NCI-H1048 (cell line): ENCODE results near the gene MOB3A.

Experiments
- DNase-seq: peaks from one replicate; lab custom pipeline; 2025; lab: John Stamatoyannopoulos, UW

The MOB3A gene

GRCh38 chr19:2059422-2060201 lies 36.5 kb downstream of the MOB3A start:
- no peak for DNase-seq

DNA sequence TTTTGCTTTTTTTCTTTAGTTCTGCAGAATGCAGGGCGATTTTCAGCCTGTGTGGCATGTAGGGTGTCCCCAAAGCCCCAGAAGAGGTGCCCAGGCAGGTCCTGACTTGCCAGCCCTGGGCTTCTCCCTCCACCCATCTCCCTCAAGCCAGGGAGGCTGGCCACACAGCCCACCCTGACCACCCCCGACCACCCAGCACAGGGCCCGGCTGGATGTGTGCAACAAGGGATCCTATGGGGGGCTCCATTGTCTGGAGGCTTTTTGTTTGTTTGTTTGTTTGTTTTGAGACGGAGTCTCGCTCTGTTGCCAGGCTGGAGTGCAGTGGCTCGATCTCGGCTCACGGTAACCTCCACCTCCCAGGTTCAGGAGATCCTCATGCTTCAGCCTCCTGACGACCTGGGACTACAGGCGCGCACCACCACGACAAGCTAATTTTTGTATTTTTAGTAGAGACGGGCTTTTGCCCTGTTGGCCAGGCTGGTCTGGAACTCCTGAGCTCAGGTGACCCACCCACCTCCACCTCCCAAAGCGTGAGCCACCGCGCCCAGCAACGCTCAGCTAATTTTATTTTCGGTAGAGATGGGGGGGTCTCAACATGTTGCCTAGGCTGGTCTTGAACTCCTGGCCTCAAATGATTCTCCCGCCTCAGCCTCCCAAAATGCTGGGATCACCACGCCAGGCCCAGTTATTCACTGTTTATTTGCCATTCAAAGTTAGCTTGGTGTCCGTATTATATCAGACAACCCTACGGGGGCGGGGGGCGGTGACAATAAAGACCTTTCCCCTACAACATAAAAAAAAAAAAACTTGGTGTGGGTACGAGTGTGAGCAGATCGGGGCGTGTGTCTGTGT lies 37.3 kb downstream of the MOB3A start:
- no peak for DNase-seq

DNA sequence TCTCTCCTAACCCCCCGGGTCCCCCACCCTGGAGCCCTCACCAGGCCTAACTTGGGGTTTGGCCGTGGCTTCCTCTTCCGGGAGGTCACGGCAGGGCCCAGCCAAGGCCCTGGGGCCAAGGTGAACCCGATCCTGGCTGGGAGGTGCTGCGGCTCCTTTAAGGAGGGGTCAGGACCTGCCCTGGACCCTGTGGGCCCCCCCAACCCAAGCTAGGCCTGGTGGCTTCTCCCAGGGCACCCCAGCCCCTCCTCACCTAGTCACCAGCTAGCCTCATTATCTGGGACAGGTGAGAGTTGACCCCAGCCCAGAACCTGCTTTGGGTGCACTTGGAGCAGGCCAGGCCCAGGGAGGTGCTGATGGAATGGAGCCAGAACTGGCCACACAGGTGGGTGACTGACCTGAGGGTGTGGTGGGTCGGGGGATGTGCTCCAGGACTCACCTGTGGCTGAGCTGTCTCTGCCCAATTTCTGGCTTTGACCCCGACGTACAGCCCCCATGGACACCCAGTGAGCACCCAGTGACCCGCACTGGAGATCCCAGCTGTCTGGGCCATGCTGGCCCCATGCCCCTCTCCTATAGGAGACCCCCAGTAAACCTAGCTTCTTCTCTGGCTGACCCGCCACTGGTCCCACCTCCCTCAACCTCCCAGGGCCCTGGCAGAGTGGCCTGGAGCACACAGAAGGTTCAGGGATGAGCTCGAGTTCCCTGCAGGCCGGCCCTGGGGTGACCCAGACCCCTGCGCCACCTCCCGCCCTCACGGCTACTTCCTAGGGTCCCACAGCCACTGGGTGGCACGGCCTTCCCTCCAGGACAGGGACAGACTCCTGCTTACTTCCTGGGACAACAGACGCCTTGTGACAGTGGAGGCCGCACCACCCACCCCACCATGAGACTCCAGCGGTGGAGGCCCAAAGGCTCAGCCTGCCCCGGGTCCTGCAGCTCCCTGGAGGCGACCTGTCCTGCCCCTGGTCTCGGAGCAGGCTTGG lies 38.3 kb downstream of the MOB3A start:
- no peak for DNase-seq

DNA sequence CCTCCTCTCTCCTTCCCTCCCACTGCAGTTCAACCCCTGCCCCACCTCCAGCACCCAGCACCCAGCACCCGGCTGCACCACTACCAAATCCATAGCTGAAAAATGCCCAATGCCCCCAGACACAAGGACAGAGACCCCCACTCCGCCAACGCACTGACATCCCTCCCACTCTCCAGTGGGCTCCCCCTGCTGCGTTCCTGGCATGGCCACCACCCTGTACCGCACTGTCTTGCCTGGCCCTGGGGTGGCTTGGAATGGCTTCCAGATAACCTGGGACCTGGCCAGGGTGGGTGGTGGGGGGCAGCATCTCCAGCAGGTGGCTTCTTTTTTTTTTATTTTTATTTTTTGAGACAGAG lies 39.3 kb downstream of the MOB3A start:
- no peak for DNase-seq

- no peak for DNase-seq
These were observed 39.9 kb downstream of the MOB3A start for GRCh38 chr19:2055931-2056836.

GRCh38 chr19:2054763-2055162 lies 41.4 kb downstream of the MOB3A start:
- no peak for DNase-seq

DNA sequence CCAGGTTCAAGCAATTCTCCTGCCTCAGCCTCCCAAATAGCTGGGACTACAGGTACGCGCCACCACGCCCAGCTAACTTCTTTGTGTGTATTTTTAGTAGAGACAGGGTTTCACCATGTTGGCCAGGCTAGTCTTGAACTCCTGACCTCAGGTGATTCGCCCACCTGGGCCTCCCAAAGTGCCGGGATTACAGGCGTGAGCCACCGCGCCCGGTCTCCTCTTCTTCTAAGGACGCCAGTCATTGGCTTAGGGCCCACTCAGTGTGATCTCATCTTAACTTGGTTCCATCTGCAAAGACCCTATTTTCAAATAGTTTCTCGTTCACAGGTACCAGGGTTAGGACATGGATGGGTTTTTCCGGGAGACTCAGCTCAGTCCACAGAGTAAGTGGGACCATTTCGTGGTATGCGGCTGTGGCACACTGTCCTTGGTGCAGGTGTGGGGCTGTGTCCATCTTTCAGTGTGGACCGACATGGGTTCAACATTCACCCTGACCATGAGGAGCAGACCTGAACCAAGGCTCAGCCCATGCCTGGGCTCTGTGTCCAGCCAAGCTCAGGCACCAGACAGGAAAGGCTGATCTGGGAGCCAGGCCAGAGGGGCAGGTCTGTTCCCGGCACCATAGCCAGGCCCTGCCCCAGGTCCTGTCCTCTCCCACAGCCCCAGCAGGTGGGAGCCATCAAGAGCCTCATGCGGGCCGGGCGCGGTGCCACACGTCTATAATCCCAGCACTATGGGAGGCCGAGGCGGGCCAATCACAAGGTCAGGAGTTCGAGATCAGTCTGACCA lies 42.3 kb downstream of the MOB3A start:
- DNase-seq: no peak

GRCh38 chr19:2051773-2052704 lies 44.1 kb downstream of the MOB3A start:
- DNase-seq: no peak

GRCh38 chr19:2050991-2051772 lies 44.9 kb downstream of the MOB3A start, which contains the start of gene MKNK2:
MKNK2 (minus strand) TSS chr19:2051244; CDS start chr19:2050851, 393 bp downstream.
- peak; percentile 66 for DNase-seq

- no peak for DNase-seq
These were observed 45.7 kb downstream of the MOB3A start for GRCh38 chr19:2050349-2050990.

DNA sequence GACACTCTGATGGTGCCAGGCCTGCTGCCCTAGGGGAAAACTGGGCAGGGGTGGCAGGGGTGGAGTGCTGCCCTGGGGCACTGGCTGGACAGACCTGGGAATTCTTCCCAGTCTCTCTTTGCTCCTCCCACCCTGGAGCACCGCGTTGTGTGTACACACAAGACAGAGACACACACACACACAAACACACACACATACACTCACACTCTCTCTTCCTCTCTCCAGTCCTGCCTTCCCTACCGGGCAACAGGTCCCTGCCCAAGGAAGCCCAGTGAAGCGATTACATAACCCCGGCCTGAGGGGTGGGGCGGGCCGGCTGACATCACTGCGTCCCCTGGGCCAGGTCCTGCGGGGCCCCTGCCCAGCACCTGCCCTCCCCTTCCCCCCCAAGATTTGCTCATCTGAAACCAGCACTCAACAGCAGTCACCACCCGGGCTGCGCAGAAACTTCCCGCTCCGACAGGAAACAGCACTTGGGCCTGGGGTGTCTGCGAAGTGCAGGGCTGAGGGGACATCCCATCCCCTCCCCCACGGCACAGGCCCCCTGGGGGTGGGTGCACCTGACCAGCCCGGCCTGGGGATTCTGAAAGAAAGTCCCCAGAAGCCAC lies 46.3 kb downstream of the MOB3A start:
- DNase-seq: no peak

- DNase-seq: no peak
These were observed 47.0 kb downstream of the MOB3A start for GRCh38 chr19:2048959-2049740.

- DNase-seq: no peak
These were observed 47.8 kb downstream of the MOB3A start for GRCh38 chr19:2048104-2048958.

DNA sequence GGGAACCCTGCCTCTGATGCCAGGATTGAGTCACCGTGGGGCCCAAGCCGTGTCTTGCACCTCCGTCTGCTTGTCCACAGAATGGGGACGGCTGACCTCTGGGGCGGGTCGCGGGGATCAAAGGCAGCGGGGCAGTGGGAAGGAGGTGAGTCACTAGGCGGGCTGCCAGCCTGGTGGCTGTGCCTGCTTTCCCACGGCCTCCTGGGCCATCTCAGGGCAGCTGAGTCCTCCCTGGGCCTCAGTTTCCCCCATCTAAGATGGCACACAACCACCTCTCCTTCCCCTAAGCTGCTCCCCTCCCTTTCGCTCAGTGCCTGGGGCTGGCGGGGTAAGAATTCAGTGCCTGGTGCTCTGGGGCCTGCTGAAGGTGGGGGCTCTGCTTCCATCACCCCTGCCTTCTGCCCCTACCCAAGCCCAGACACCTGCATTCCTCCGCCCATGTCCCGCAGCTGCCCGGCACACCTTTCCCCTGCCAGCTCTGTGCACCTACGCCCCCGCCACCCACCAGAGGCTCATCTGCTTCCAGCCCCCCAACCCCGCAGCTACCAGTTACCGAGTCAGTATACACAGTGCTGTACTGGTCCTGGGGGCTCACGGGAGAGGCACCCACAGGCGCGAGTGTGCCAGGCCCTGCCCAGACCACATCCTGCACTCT lies 48.5 kb downstream of the MOB3A start:
- DNase-seq: no peak

- no peak for DNase-seq
These were observed 49.1 kb downstream of the MOB3A start for GRCh38 chr19:2047076-2047448.
